ENCODE results near the gene TWIST2. TPM values are rescaled to one million over a fixed set of nuclear protein-coding genes. Genes with fewer than 3 reads are reported as not detected.

TWIST2 gene
- total RNA-seq, 2 experiments from 2014 or later: not detected

DNA sequence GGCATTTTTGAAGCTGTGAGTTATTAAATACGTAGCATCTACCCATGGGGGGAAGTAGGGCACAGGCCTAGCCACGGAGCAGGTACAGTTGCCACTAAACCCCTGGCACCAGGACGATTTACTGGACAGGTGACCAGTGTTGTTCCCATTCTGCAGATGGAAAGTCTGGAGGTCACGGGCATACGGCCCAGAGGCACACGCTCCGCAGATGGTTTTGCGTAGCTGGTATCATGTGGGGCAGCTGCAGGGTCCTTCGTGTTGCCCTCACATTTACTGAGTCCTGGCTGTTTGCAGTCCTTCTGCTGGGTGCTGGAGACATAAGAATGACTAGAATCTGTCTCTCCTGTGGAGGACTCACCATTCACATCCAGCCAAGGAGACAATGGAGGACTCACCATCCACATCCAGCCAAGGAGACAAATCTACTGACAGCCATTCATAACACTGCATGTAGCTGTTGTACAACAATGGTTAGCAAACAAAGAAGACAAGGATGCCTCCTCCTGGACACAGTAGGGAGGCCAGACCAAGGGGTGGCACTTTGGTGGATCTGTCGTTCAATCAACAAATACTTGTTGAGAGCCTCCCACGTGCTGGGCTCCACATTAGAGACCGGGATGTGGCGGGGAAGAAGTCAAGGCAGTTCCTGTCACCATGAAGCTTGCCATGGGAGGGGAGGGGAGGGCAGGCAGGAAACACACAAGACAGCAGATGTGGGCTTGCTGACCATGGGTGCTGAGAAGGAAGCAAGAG is 24.9 kb downstream of the TWIST2 start:
- H3K36me3 Mint-ChIP-seq (ENCODE audit: low read depth): no peaks in the 10 kb centered on the region
- peaks cover 6% of the 10 kb centered on the region for H3K27me3 Mint-ChIP-seq
- H3K9me3 Mint-ChIP-seq: peaks cover 6% of the 10 kb centered on the region
- CTCF ChIA-PET: no interaction called here
- H3K4me3 Mint-ChIP-seq: no peak overlapping the region
- H3K4me1 Mint-ChIP-seq (ENCODE audit: low read depth): no peaks in the 10 kb centered on the region
- TF ChIP-seq, protein P1, sequence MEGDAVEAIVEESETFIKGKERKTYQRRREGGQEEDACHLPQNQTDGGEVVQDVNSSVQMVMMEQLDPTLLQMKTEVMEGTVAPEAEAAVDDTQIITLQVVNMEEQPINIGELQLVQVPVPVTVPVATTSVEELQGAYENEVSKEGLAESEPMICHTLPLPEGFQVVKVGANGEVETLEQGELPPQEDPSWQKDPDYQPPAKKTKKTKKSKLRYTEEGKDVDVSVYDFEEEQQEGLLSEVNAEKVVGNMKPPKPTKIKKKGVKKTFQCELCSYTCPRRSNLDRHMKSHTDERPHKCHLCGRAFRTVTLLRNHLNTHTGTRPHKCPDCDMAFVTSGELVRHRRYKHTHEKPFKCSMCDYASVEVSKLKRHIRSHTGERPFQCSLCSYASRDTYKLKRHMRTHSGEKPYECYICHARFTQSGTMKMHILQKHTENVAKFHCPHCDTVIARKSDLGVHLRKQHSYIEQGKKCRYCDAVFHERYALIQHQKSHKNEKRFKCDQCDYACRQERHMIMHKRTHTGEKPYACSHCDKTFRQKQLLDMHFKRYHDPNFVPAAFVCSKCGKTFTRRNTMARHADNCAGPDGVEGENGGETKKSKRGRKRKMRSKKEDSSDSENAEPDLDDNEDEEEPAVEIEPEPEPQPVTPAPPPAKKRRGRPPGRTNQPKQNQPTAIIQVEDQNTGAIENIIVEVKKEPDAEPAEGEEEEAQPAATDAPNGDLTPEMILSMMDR (IDR thresholded peaks at IDR 0.05): no peak
- intact Hi-C loops (cut with micrococcal nuclease): no loop called here
- POLR2A ChIA-PET: no interaction called here
- ATAC-seq: no peak
- no peak overlapping the region for H3K27ac Mint-ChIP-seq
- DNase-seq: no peak

- no peaks in the 10 kb centered on the region for H3K36me3 Mint-ChIP-seq (ENCODE audit: low read depth)
- peaks cover 6% of the 10 kb centered on the region for H3K27me3 Mint-ChIP-seq
- ChIA-PET POLR2A (no interaction called here), CTCF (no interaction called here)
- H3K9me3 Mint-ChIP-seq: peaks cover 8% of the 10 kb centered on the region
- intact Hi-C loops (cut with micrococcal nuclease): no loop called here
- no peak overlapping the region for H3K4me3 Mint-ChIP-seq
- H3K27ac Mint-ChIP-seq: no peak overlapping the region
- TF ChIP-seq, protein P1 (IDR thresholded peaks at IDR 0.05): no peak
- H3K4me1 Mint-ChIP-seq (ENCODE audit: low read depth): no peaks in the 10 kb centered on the region
- ATAC-seq (no peak), DNase-seq (no peak)
Measured at GRCh38 chr2:238873381-238873801, 25.5 kb downstream of the TWIST2 start.

DNA sequence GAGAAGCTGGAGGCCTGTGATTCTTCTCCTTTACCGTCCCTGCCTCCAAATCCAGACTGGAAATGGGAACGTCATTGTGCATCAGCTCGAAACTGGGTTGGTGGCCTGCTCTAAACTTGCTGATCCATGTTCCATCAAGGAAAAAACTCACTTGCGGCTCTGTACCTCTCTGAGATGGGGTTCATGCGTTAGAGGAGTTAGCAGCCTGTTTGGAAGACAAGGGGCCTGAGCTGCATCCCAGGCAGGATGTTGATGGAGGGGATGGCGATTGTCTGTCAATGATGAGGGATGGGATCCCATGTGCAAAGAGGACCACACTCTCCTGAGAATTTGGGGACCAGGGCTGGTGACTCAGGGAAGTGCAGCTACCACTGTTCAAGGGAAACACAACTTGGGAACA is 26.0 kb downstream of the TWIST2 start:
- no peak overlapping the region for H3K27ac Mint-ChIP-seq
- ATAC-seq: no peak
- intact Hi-C loops (cut with micrococcal nuclease): no loop called here

DNA sequence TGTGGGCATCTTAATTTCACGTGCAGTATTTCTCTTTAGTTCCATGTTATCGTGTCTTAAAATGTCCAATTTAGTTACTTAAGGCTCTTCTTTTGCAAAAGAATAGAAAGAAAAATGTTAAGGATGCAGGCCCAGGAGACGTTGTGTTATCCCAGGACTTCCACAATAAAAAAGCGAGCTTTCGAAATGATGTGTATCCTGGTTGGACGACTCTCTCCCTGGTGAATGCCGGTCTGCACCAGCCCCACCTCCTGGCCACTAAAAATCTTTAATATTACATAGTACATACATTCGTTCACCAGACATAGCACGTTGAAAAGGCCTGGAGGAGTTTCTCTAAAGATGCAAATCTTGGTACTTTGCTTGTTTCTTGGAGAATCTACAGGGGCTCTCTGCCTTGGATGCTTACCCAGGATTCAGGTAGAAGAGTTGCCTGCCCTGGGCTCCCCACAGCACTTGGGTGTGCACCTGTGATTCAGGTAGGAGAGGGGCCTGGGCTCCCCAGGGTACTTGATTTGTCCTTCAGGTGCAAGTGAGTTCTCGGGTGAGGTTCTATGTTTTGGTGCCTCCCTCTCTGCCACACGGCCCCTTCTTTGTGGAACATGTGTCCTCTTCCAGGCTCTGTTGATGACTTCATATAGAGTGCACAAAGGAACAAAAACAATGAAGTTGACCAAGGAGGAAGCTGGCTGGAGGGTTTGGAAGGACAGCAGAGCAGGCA is 26.6 kb downstream of the TWIST2 start:
- TF ChIP-seq, protein P1 (IDR thresholded peaks at IDR 0.05): no peak
- ATAC-seq (no peak), DNase-seq (no peak)
- H3K27me3 Mint-ChIP-seq: peaks cover 6% of the 10 kb centered on the region
- no peaks in the 10 kb centered on the region for H3K4me1 Mint-ChIP-seq (ENCODE audit: low read depth)
- H3K36me3 Mint-ChIP-seq (ENCODE audit: low read depth): no peaks in the 10 kb centered on the region
- H3K9me3 Mint-ChIP-seq: peaks cover 8% of the 10 kb centered on the region
- ChIA-PET POLR2A (no interaction called here), CTCF (no interaction called here)
- intact Hi-C loops (cut with micrococcal nuclease): no loop called here
- no peak overlapping the region for H3K27ac Mint-ChIP-seq
- no peak overlapping the region for H3K4me3 Mint-ChIP-seq

More for the DNA sequence above, 26.0 kb downstream of the TWIST2 start:
- Mint-ChIP-seq H3K4me3 (no peak overlapping the region), H3K9me3 (peaks cover 8% of the 10 kb centered on the region), H3K36me3 (ENCODE audit: low read depth) (no peaks in the 10 kb centered on the region), H3K4me1 (ENCODE audit: low read depth) (no peaks in the 10 kb centered on the region), H3K27me3 (peaks cover 6% of the 10 kb centered on the region)
- no peak for DNase-seq
- POLR2A ChIA-PET: no interaction called here
- CTCF ChIA-PET: no interaction called here
- TF ChIP-seq, protein P1 (IDR thresholded peaks at IDR 0.05): no peak

GRCh38 chr2:238875101-238875470 is 27.2 kb downstream of the TWIST2 start:
- H3K27me3 Mint-ChIP-seq: peaks cover 8% of the 10 kb centered on the region
- POLR2A ChIA-PET: no interaction called here
- CTCF ChIA-PET: no interaction called here
- no peaks in the 10 kb centered on the region for H3K4me1 Mint-ChIP-seq (ENCODE audit: low read depth)
- intact Hi-C loops (cut with micrococcal nuclease): no loop called here
- H3K27ac Mint-ChIP-seq: no peak overlapping the region
- ATAC-seq (no peak), DNase-seq (no peak)
- TF ChIP-seq, protein P1 (IDR thresholded peaks at IDR 0.05): no peak
- no peak overlapping the region for H3K4me3 Mint-ChIP-seq
- H3K36me3 Mint-ChIP-seq (ENCODE audit: low read depth): no peaks in the 10 kb centered on the region
- H3K9me3 Mint-ChIP-seq: peaks cover 6% of the 10 kb centered on the region

Measured in activated CD8-positive, alpha-beta T cell treated with anti-CD3 and anti-CD28 coated beads for 36 hours (primary cell).